HG03354 (cell line): ENCODE results near the gene PKNOX2.

Experiments used
- ATAC-seq: cut with Tn5 transposase; IDR thresholded peaks from one replicate; pipeline ENCODE4 v1.9.1; 2021; ENCODE audit warnings: mild to moderate bottlenecking; ENCODE audit not compliant: unreplicated experiment, poor library complexity, severe bottlenecking

PKNOX2 gene

GRCh38 chr11:125345421-125346178 lies 181.0 kb downstream of the PKNOX2 start:
- peak; percentile 41 for ATAC-seq

DNA sequence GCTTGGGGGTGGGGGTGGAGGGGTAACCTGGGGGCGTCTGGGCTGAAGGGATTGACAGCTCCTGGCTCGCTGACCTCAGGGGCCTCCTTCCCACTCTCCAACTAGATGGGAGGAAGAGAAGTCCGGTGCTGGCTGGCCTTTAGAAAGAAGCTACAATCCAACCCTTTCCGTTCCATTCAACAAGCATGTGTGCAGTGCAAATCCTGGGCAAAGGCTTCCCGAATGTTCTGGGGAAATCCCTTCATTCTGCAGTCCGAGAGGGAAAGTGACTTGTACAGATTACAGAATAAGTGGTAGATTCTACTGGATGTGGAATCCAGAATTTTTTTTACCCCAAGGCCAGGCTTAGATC lies 181.6 kb downstream of the PKNOX2 start:
- ATAC-seq: no peak

GRCh38 chr11:125346565-125347260 lies 182.2 kb downstream of the PKNOX2 start:
- ATAC-seq: no peak

DNA sequence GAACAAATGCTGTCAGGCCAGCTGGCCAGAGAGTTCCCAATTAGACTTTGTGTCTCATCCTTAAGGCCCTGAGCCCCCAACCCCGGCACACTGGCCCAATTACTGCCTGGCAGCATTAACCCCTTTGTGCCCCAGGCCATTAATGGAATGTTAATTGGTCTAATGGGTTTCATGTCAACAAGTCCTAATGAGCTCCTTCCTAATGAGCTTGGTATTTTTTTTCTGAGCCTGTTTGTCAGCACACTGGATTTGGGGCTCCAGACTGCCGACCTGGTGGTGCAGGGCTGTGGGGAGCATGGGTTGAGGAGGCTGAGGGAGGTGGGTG lies 182.7 kb downstream of the PKNOX2 start:
- ATAC-seq: no peak

DNA sequence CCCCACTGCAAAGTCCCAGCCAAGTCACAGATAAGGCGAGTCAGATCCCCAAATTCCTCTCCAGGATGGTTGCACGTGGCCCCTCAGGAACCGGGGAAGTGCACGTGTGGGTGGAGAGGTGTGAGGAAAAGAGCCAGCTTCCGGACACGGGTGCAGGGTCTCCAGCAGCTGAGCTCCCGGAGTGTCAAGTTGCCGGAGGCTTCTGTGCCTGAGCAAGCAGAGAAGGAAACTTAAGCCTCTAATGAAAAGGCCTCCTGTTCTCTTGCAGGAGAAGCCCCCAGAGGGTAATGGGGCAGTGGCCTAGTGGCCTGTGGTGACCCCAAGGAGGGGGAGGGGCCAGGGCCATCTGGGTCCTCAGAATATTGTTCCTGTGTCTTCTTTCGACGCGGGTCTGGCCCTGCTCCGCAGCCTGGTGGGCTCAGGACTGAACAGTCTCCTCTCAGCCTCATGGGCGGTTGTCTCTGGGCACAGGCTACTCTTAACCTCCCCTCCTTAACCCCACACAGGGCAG lies 183.6 kb downstream of the PKNOX2 start:
- ATAC-seq: no peak

DNA sequence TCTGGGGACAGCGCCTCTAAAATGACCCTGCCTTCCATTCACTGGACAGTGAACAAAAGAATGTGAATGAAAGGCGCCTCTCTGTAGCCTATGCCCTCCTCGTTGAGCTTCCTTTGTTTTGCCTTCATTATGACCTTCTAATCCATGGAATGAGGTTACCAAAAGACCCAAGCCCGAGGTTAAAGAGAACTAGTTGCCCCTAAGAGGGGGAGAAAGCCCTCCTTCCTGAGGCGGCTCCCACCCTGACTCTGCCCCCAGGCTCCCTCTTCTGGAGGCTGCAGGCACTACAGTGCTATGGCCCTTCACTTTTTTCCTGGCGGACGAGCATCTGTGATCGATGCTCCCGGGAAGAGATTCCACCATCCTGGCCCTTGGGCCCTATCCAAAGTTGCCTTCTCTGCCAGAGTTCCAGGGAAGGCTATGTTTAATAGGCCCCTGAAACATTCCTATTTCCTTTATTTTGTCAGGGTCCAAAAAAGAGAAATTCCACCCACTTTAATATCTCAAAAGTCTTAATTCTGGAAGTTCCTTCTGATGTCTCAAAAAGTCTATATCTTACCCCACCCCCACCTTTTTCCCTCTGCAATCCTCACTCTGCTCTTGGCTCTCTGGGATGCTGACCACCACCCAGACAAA lies 184.2 kb downstream of the PKNOX2 start:
- peak; percentile 65 for ATAC-seq

DNA sequence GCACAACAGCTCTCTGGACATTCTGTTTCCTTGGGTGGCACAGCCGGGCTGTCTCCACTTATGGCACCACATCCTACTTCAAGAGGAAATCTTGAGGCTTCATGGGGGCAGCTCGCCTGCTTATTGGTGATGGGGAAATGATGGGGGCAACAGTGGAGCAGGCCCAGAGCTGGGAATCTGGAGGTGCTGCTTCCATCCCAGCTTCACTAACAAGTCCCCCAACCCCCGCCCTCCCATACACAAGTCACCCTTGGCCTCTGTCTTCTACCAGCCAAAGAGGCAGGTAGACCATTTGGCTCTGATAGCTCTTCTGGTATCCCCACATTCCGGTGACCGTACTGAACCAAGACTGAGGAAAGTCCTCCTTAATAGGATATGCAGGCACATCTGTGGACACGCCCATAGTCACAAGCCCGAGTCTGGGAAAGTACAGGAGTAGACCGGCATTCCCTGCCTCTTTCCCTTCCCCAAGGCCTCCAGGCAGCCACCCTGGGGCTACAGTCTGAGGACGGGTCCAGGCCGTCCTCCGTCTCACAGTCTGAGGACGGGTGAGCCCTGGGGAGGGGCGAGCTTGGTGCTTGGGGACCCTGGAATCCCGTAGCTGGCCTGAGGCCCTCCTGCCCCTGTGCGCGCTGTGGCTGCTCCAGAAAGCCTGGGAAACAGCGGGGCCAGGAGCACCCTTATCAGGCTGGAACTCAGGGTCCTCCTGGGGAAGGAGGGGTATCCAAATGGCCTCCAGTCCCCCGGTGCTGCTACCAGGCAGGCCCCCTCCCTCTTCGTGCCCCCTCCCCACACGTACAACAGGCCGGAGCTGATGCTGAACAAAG lies 185.9 kb downstream of the PKNOX2 start:
- no peak for ATAC-seq

DNA sequence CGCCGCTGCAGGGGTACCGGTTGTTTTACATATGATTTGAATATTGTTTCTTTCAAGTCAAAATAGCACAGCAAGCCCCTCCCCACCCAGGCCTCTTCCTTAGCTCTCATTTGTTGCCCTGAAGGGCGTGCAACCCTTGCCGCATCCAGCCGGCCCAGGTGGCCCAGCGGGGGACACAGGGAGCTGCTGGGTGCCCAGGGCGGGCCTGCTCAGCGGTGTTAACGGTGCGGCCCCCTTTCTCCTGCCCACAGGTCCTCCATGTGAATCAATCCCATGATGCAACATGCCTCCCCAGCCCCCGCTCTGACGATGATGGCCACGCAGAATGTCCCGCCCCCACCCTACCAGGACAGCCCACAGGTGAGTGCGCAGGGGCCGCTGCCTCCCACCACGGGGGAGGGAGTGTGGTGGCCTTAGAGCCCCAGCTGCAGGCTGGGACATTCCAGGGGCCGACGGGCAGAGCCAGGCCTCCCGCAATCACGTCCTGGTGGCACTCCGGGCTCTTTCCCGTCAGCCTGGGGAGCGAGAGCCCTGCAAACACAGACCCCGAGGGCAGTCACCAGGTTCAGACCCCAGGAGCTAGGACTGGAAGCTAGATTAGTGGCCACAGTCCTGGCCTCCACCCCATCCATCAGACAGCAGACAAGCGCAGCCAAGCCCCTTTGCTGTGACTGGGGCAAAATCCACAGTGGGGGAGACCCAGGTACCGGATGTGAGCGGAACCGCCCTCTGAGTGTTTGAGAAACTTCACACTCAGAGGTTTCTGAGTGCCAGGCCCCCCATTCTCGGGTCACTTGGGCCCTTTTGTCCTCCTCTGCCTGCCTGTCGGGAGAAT lies 186.7 kb downstream of the PKNOX2 start:
- ATAC-seq: no peak

DNA sequence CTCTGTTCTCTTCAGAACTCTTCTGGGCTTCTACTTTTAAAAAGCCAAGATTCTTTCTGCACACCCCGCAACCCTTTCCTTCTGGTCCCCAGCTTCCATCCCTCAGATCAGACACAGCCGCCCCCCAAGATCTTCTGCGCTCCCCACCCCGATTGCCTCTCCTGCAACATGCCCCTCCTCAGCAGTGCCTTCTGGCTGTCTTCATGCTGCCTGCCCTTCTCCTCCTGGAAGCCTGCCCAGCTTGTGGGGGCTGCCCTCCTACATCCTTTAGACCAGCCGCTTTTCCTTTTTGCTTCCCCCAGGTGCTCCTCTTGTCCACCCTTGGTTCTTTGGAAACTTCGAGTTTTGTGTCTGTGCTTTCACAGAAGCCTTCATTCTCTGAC lies 187.3 kb downstream of the PKNOX2 start:
- ATAC-seq: no peak

DNA sequence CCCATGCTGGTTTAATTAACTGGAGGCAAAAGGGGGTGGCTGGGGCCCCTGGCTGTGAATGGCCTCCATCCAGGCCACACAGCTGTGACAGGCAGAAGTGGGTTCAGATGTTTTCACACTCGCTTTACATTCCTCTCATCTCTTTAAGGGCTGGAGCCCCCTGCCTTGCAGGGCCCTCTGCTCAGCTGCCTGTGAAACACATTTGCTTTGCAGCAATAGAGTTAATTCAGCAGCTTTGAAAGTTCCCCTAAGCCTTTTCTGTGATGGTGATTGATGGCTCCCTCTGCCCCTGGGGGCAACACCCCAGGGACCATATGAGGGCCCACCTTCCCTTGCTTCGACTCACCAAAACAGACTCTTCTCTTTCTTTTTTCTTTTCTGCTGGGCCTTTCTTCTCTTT lies 192.2 kb downstream of the PKNOX2 start:
- no peak for ATAC-seq

- ATAC-seq: no peak
Observed at GRCh38 chr11:125357551-125357950, 193.0 kb downstream of the PKNOX2 start.

GRCh38 chr11:125358254-125358840 lies 193.8 kb downstream of the PKNOX2 start:
- ATAC-seq: no peak

DNA sequence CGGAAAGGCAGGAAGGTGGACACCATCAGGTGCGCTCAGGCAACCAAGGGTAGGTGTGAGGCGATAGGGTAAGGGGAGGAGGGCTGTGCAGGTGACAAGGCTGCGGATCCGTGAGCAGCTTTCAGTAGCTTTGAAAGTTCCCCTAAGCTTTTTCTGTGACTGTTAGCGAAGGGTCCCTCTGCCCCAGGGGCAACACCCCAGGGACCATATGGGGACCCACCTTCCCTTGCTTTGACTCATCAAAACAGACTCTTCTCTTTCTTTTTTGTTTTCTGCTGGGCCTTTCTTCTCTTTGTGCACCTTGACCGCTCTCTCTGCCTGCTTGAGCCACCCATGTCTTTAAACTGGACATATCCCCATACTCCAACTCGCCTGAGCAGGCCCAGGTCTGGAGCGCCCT lies 194.6 kb downstream of the PKNOX2 start:
- no peak for ATAC-seq

DNA sequence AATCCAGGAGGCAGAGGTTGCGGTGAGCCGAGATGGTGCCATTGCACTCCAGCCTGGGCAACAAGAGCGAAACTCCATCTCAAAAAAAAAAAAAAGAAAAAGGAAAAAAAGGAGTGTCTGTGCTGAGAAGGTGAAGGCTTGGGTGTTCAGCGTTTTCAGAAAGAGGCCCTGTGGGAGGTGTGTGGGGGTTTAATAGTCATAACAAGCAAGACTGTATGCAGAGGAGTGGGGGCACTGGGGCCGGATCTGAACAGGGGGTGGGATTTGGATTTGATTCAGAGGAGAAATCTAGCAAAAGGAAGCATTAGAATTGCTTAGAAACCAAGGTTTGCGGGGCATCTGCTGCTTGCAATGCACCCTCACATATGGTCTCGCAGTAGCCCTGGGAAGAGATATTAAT lies 195.5 kb downstream of the PKNOX2 start:
- ATAC-seq: no peak

- no peak for ATAC-seq
Observed at GRCh38 chr11:125364121-125364826, 199.7 kb downstream of the PKNOX2 start.

- no peak for ATAC-seq
Observed at GRCh38 chr11:125365196-125365931, 200.8 kb downstream of the PKNOX2 start.

DNA sequence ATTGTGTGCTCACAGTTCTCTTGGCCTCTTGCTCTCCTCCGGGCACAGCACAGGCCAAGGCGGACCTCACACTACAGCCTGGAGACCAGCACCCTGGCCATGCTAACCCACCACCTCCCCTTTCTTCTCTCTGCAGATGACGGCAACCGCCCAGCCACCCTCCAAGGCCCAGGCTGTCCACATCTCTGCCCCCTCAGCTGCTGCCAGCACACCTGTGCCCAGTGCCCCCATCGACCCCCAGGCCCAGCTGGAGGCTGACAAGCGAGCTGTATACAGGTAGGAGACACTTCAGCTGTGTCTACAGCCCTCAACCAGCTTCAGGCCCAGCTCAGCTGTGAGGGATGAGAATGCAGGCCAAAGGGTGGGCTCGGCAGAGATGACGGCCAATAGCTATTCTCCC lies 203.2 kb downstream of the PKNOX2 start:
- ATAC-seq: no peak

- no peak for ATAC-seq
Observed at GRCh38 chr11:125368757-125369156, 204.2 kb downstream of the PKNOX2 start.
